Esophagus (tissue), 2 donors: ENCODE measurements around the gene PDS5B. TPM values are rescaled to one million over a fixed set of nuclear protein-coding genes. Genes with fewer than 3 reads are reported as not detected.
A peak's percentile ranks its signal among the peaks of the same experiment; 100 is the strongest.
"Not testable (repeated sequence)": the region's sequence is repeated elsewhere in the genome, so short reads cannot be mapped to it uniquely, and the experiment has no call there.

Source experiments
- H3K27ac ChIP-seq, 2 donors: one replicate each; pipeline ENCODE4 v1.5.1; 2013; ENCODE audit warnings: low read depth in 2 of 2, mild to moderate bottlenecking in 2 of 2, inconsistent platforms in 1 of 2, low read length in 1 of 2, moderate library complexity in 1 of 2
- H3K27me3 ChIP-seq, 2 donors: one replicate each; pipeline ENCODE4 v1.6.1; 2013; ENCODE audit warnings: low read length in 2 of 2, control low read depth in 1 of 2, mild to moderate bottlenecking in 1 of 2; ENCODE audit not compliant: insufficient read depth in 2 of 2, control insufficient read depth in 1 of 2
- H3K36me3 ChIP-seq, 2 donors: one replicate each; pipeline ENCODE4 v1.6.1; 2013; ENCODE audit warnings: low read length in 1 of 2; ENCODE audit not compliant: control insufficient read depth in 2 of 2, insufficient read depth in 2 of 2
- H3K4me1 ChIP-seq, 2 donors: one replicate each; pipeline ENCODE4 v1.6.1; 2013; ENCODE audit warnings: low read length in 1 of 2; ENCODE audit not compliant: control insufficient read depth in 2 of 2, insufficient read depth in 2 of 2
- H3K4me3 ChIP-seq, 2 donors: one replicate each; pipeline ENCODE4 v1.5.1; 2013; ENCODE audit warnings: low read length in 2 of 2, mild to moderate bottlenecking in 2 of 2, low read depth in 1 of 2, moderate library complexity in 1 of 2
- H3K9me3 ChIP-seq, 2 donors: one replicate each; pipeline ENCODE4 v1.6.1; 2013; ENCODE audit warnings: mild to moderate bottlenecking in 2 of 2, low read depth in 1 of 2, low read length in 1 of 2, moderate library complexity in 1 of 2; ENCODE audit not compliant: control insufficient read depth in 2 of 2, insufficient read depth in 1 of 2
- WGBS, 2 donors: extraction: QIAGEN DNeasy Blood & Tissue Kit; methylation state at CpG; one replicate each; pipeline ENCODE4 v1.1.7; 2013; 5-methylcytosine and 5-hydroxymethylcytosine counted together
- polyA plus RNA-seq, 2 donors: library from polyadenylated mRNA; stranded (reverse); fragments of 200-250 nt; gene quantifications; one replicate each; pipeline ENCODE4 v1.2.3, GENCODE V29; 2013
- donor health status: healthy with polysubstance abuse.
- donor health status: Bipolar disorder and iron deficiency.

Gene PDS5B
- polyA plus RNA-seq, 2 donors: 2.5 to 3.8 TPM

DNA sequence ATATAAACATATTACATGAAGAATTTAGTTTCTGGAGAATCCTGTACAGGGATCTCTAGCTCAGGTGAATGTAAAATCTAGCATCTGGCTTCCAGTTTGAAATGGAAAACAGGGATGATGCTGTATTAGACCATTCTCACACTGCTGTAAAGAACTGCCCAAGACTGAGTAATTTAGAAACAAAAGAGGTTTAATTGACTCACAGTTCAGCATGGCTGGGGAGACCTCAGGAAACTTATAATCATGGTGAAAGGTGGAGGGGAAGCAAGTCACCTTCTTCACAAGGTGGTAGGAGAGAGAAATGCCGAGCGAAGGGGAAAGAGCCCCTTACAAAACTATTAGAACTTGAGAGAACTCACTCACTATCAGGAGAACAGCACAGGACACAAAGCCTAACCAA lies 30.6 kb upstream of the PDS5B start:
- H3K9me3 ChIP-seq: no peaks in the 10 kb centered on the region
- H3K27me3 ChIP-seq: no peaks in the 10 kb centered on the region
- no peak overlapping the region for H3K27ac ChIP-seq
- H3K4me3 ChIP-seq: no peak overlapping the region
- H3K36me3 ChIP-seq: no peaks in the 10 kb centered on the region
- H3K4me1 ChIP-seq: no peaks in the 10 kb centered on the region
- 96 to 98% methylated on average over 2 of the region's 2 CpGs for WGBS, 2 donors

DNA sequence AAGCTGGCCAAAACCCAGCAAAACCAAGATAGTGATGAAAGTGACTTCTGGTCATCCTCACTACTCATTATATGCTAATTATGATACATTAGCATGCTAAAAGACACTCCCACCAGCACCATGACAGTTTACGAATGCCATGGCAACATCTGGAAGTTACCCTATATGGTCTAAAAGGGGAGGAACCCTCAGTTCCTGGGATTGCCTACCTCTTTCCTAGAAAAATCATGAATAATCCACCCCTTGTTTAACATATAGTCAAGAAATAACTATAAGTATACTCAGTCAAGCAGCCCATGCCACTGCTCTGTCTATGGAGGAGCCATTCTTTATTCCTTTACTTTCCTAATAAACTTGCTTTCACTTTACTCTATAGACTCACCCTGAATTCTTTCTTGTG lies 25.4 kb upstream of the PDS5B start:
- not testable (repeated sequence) for H3K36me3 ChIP-seq, H3K4me1 ChIP-seq, H3K4me3 ChIP-seq, H3K27ac ChIP-seq, H3K9me3 ChIP-seq, H3K27me3 ChIP-seq
- WGBS, 2 donors: 95 to 100% methylated on average over 1 of the region's 1 CpG

DNA sequence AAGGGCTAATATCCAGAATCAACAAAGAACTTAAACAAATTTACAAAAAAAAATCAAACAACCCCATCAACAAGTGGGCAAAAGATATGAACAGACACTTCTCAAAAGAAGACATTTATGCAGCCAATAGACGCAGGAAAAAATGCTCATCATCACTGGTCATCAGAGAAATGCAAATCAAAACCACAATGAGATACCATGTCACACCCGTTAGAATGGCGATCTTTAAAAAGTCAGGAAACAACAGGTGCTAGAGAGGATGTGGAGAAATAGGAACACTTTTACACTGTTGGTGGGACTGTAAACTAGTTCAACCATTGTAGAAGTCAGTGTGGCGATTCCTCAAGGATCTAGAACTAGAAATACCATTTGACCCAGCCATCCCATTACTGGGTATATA lies 10.6 kb upstream of the PDS5B start:
- not testable (repeated sequence) for H3K4me3 ChIP-seq, H3K27me3 ChIP-seq, H3K4me1 ChIP-seq, H3K9me3 ChIP-seq, H3K27ac ChIP-seq, H3K36me3 ChIP-seq
- WGBS, 2 donors: 87 to 96% methylated on average over 3 of the region's 4 CpGs

DNA sequence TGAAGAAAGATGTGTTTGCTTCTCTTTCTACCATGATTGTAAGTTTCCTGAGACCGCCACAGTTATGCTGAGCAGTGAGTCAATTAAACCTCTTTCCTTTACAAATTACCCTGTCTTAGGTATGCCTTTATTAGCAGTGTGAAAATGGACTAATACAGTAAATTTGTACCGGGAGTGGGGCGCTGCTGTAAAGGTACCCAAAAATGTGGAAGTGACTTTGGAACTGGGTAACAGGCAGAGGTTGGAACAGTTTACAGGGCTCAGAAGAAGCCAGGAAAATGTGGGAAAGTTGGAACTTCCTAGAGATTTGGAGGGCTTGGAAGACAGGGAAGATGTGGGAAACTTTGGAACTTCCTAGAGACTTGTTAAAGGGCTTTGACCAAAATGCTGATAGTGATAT lies 9.2 kb upstream of the PDS5B start:
- H3K27ac ChIP-seq: no peak overlapping the region
- no peaks in the 10 kb centered on the region for H3K27me3 ChIP-seq
- WGBS, 2 donors: 99% methylated on average over 3 of the region's 3 CpGs
- H3K4me3 ChIP-seq: no peak overlapping the region
- H3K4me1 ChIP-seq: no peaks in the 10 kb centered on the region
- no peaks in the 10 kb centered on the region for H3K36me3 ChIP-seq
- no peaks in the 10 kb centered on the region for H3K9me3 ChIP-seq

DNA sequence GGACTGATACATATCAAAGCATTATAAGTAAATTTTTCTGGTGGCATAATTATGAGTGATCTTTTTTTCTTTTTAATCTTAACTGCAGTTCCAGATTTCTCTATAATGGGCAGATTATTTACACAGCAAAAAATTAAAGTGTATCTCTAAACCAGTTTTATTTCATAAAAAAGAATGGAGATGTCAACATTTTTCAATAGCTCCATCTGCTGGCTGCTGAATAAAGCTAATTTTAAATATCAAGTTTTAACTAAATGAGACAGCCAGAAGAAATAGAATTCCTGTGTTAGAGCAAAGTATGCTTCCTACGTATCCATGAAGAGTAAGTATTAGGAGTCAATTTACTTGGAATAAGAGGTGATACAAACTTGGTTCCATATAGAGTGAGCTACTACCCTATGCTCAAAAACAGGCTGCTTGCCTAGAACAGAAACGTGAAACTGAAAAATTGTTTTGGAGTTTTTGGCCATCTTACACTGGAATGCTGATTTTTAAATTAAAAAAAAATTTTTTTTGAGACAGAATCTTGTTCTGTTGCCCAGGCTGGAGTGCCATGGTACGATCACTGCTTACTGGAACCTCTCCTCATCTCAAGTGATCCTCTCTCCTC lies 5.0 kb upstream of the PDS5B start:
- WGBS, 2 donors: 47 to 50% methylated on average over 3 of the region's 3 CpGs

DNA sequence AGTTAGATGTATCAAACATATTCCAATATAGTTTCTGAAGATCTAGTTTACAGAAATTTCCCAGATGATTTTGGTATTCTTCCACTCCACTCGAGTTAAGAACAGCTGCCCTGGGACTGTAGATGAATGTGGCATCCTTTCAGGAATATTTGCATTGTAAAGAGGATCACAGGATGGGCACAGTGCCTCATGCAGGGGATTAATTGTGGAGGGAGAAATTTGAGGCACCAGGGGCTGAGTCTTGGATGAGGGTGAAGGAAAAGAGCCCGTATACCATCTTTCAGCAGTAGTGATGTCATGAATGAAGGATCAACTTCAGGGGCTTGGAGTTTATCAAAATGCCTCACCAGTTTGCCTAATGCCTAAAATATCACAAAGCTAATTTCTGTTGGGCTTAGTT lies 4.0 kb upstream of the PDS5B start:
- no peaks in the 10 kb centered on the region for H3K36me3 ChIP-seq
- 60 to 61% methylated on average over 2 of the region's 2 CpGs for WGBS, 2 donors

More for the DNA sequence above, 5.0 kb upstream of the PDS5B start:
- Histone ChIP-seq H3K9me3 (no peaks in the 10 kb centered on the region), H3K27ac (no peak overlapping the region), H3K36me3 (no peaks in the 10 kb centered on the region), H3K27me3 (no peaks in the 10 kb centered on the region), H3K4me1 (no peaks in the 10 kb centered on the region), H3K4me3 (no peak overlapping the region)

DNA sequence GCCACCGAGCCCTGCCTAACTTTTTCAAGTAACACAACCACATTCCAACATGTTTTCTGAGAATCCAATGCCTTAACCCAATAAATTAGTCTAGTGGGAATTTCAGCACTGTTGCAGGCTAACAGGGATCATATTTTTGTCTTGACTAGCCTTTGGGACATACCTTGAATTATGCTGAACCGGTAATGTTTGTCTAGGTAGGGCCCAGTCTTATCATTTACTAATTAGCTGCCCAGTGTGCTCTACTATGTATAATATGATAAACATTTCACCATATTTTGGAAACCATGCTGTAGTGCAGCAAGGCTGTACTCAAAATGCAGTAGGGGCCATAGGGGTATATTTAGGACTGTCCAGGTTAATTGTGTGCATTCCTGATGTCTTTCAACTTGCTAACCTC lies 3.3 kb upstream of the PDS5B start:
- no peaks in the 10 kb centered on the region for H3K4me1 ChIP-seq
- no peak overlapping the region for H3K27ac ChIP-seq
- no peaks in the 10 kb centered on the region for H3K9me3 ChIP-seq
- no peak overlapping the region for H3K4me3 ChIP-seq
- WGBS, 2 donors: 72 to 90% methylated on average over 2 of the region's 2 CpGs
- H3K27me3 ChIP-seq: no peaks in the 10 kb centered on the region
- no peaks in the 10 kb centered on the region for H3K36me3 ChIP-seq

More for the DNA sequence above, 4.0 kb upstream of the PDS5B start:
- H3K9me3 ChIP-seq: no peaks in the 10 kb centered on the region
- no peaks in the 10 kb centered on the region for H3K27me3 ChIP-seq
- no peak overlapping the region for H3K4me3 ChIP-seq
- no peak overlapping the region for H3K27ac ChIP-seq
- H3K4me1 ChIP-seq: no peaks in the 10 kb centered on the region

DNA sequence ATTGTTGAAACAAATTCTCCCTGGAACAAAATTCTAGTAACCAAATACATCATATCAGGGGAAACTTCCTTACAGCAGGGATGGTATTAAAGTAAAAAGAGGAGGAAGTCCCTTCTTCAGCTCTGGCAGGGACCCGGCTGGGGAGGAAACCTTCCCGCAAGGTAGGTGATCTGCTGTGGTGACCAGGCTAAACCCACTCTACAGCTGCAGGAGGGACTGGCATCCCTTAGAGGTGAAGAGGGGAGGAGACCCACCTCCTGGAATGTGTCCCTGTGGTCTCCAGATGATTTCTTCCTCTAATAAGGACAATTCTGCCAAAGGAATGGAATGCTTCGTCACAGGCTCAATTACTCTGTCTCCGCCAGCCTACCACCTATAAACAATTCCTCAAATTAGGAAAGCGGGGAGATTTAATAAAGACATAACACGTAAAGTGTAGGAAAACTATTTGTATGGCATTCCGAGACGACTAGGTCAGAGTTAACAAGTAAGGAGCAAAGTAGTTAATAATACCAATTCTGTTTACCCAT lies 637 bp upstream of the PDS5B start:
- no peaks in the 10 kb centered on the region for H3K4me1 ChIP-seq
- no peaks in the 10 kb centered on the region for H3K36me3 ChIP-seq
- 10 to 16% methylated on average over 8 of the region's 8 CpGs for WGBS, 2 donors
- H3K9me3 ChIP-seq: no peaks in the 10 kb centered on the region
- peak overlapping the region in 1 of 2 donors; percentile 87 for H3K4me3 ChIP-seq
- H3K27ac ChIP-seq: peak overlapping the region in 1 of 2 donors; percentile 10
- no peaks in the 10 kb centered on the region for H3K27me3 ChIP-seq

DNA sequence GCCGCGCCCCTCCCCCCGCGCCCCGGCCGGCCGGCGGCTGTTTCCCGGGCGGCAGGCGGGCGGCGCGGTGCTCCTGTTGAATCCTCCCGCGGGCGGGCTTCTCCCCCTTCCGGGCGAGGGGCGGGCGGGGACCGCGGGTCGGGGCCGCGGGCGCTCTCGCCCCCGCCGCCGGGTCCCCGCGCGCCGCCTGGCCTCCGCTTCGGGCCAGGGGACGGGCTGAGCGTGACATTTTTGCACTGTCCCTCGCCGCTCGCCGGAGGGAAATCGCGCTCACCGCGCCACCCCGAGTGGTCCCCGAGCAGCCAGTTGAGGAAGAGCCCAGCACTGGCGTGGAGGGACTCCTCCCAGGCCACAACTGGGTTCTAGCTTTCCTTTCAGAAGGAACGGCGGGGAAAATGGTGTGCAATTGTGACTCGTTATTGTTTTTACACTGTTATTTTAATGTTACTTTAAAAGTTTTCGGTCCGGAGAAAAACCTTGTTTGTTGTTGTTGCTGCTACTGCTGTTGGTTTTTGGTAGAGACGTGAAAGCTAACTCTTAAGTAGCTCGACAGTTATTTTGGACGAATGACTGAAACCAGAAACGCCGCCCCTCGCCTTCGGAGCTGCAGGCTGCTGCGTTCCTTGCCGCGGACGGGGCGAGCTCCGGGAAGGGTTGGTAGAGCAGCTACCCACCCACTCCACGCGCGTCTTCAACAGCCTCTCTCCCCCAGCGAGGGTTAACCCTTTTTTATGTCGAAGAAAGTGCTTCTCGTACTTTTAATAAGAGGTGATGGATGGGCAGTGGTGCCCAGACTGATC lies 959 bp downstream of the PDS5B start:
- peak overlapping the region; percentile 81 to 87 for H3K4me3 ChIP-seq
- peak overlapping the region; percentile 87 to 98 for H3K27ac ChIP-seq
- WGBS, 2 donors: 0 to 1% methylated on average over 56 to 74 of the region's 74 CpGs
- H3K36me3 ChIP-seq: no peaks in the 10 kb centered on the region
- no peaks in the 10 kb centered on the region for H3K27me3 ChIP-seq
- no peaks in the 10 kb centered on the region for H3K9me3 ChIP-seq
- no peaks in the 10 kb centered on the region for H3K4me1 ChIP-seq

DNA sequence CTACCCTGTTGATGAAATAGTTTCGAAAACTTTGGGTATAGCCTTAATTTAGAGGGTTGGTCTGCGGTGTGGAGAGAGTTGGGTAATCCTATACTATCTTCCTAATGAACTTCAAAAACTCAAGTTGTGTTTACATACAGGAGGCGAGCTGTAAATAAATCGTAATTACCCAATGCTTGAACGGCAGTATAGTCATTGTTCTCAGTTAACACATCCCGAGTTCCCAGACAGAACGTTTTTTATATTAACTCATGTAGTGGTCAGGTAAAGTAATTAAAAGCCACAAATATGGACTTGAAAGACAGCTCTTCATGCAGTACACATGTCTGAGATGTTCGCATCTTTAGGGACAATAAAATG lies 1.5 kb downstream of the PDS5B start:
- no peaks in the 10 kb centered on the region for H3K36me3 ChIP-seq
- peak overlapping the region; percentile 87 to 98 for H3K27ac ChIP-seq
- H3K4me3 ChIP-seq: peak overlapping the region; percentile 81 to 87
- no peaks in the 10 kb centered on the region for H3K4me1 ChIP-seq
- no peaks in the 10 kb centered on the region for H3K9me3 ChIP-seq
- 2% methylated on average over 8 of the region's 8 CpGs for WGBS, 2 donors
- H3K27me3 ChIP-seq: no peaks in the 10 kb centered on the region
